Hematopoietic multipotent progenitor cell treated with erythropoietin and hydrocortisone succinate and interleukin-3 and kit ligand, for 4 days (in vitro differentiated cells): ENCODE measurements around the gene CAMSAP2.
"Not testable (repeated sequence)": the region's sequence is repeated elsewhere in the genome, so short reads cannot be mapped to it uniquely, and the experiment has no call there.

Experiments
- DNase-seq: peaks from one replicate; pipeline ENCODE4 v3.0.0-alpha.2; 2015

The CAMSAP2 gene

GRCh38 chr1:200783926-200784325 is 45.2 kb downstream of the CAMSAP2 start:
- no peak for DNase-seq

DNA sequence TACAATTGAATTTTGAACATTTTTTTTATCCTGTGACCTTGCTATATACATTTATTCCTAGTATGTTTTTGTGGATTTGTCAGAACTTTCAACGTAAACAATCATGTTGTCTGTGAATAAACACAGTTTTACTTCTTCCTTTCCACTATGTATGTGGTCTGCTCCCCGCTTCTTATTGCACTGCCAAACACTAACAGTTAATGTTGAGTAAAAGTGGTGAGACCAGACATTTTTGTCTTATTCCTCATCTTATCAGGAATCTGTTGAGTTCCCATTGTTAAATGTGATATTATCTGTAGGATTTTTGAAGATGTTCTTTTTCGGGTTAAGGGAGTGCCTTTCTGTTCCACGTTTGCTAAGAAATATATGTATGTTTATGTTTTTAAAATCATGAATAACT is 45.9 kb downstream of the CAMSAP2 start:
- DNase-seq, result no peak

- DNase-seq, result no peak
Observed at GRCh38 chr1:200786788-200787187, 48.1 kb downstream of the CAMSAP2 start.

- DNase-seq, result no peak
Observed at GRCh38 chr1:200787896-200788387, 49.2 kb downstream of the CAMSAP2 start.

- DNase-seq, result not testable (repeated sequence)
Observed at GRCh38 chr1:200791012-200791411, 52.3 kb downstream of the CAMSAP2 start.

GRCh38 chr1:200793677-200794076 is 55.0 kb downstream of the CAMSAP2 start:
- no peak for DNase-seq

DNA sequence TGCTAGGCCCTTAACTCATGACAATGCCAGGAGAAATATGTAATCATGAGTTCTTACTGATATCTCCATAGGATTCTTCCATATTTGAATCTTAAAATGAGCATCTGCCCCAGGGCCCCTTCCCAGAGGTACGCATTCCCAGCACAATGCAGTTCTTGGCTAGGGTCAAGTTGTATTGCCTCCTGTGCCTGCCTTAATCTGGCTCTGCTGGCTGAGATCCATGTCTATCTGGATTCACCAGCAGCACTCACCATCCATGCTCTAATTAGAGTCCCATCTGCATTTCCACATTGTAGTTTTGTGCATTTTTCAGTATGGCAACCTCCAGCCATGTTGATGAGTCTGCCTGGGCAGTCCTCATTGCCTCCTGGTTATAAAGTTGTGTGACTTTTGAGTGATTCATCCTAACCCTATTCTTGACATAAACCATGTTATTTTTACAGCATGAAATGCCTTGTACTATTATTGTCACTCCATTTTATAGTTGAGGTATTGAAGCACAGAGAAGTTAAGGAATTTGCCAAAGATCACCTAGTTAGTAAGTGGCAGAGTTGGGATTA is 55.9 kb downstream of the CAMSAP2 start:
- no peak for DNase-seq

GRCh38 chr1:200795156-200795555 is 56.5 kb downstream of the CAMSAP2 start:
- DNase-seq, result no peak

- DNase-seq, result no peak
Observed at GRCh38 chr1:200802042-200802441, 63.3 kb downstream of the CAMSAP2 start.

- peak; percentile 87 for DNase-seq
Observed at GRCh38 chr1:200802865-200803512, 64.3 kb downstream of the CAMSAP2 start.

GRCh38 chr1:200805719-200806118 is 67.0 kb downstream of the CAMSAP2 start:
- DNase-seq, result no peak

GRCh38 chr1:200808846-200809245 is 70.2 kb downstream of the CAMSAP2 start:
- no peak for DNase-seq

DNA sequence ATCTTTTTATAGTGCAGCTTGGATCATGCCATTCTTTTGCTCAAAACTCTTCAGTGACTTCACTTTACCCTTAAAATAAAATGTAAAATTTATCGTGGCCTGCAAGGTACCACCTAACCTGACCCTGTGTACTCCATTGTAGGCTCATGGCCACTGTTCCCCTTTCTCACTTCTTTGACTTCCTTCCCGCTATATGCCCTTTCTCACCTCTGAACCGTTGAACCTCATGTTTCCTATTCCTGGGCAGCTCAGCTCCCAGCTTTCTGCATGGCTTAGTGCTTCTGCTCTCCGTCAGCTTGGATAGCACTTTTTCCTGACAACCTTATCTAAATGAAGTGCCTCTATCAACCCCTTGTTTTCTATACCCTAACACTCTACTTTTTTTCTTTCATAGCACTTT is 73.0 kb downstream of the CAMSAP2 start:
- DNase-seq, result no peak

- not testable (repeated sequence) for DNase-seq
Observed at GRCh38 chr1:200816624-200817224, 78.0 kb downstream of the CAMSAP2 start.

DNA sequence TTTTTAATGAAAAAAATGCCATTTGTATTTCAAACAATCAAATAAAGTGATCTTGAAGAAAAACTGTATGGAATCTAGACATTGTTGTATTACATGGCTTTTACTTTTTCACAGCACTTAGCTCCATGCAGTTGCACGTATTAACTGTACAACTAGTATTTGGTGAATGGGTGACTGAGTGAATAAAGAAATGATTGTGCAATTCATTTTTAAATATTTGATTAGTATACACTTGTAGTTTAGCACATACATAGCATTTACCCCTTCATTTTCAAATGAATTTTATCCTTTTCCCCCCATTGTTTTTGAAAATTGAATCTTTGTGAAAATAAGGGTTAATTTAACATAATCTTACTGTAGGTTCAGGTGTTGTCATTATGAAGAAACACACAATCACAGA is 79.6 kb downstream of the CAMSAP2 start:
- DNase-seq, result no peak

GRCh38 chr1:200819726-200820125 is 81.0 kb downstream of the CAMSAP2 start:
- no peak for DNase-seq

GRCh38 chr1:200831091-200831490 is 92.4 kb downstream of the CAMSAP2 start:
- no peak for DNase-seq

- DNase-seq, result no peak
Observed at GRCh38 chr1:200834383-200834782, 95.7 kb downstream of the CAMSAP2 start.

GRCh38 chr1:200836213-200836612 is 97.5 kb downstream of the CAMSAP2 start:
- no peak for DNase-seq

DNA sequence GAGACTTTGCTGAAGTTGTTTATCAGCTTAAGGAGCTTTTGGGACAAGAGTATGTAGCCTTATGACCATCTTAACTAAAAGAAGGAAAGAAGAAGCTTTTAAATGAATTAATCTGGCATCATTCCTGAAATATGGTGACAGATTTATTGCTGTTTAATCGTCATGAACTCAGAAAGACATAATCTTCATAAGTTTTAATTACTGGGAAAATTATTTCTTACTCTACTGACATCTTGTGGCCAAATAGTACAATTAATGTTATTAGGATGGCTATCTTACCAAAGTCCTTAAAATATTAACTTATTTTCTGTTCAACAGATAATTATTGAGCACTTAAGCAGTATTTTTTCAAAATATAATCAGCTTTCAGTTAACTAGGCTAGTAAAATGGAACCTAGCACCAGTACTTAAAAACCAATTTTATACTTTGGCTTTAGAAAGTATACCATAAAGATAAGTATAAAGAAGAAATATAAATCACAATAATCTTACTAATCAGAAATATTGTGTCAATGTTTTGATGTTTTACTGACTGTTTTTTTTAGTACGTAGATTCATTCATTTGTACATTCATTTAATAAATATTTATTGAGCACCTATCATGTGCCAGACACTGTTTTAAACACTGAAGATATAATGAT is 99.4 kb downstream of the CAMSAP2 start:
- DNase-seq, result peak; percentile 60

- DNase-seq, result no peak
Observed at GRCh38 chr1:200838676-200839445, 100.2 kb downstream of the CAMSAP2 start.

- no peak for DNase-seq
Observed at GRCh38 chr1:200845360-200845759, 106.7 kb downstream of the CAMSAP2 start.

- no peak for DNase-seq
Observed at GRCh38 chr1:200846398-200846797, 107.7 kb downstream of the CAMSAP2 start.
